HG03039 (cell line): Measurements from ENCODE around the gene PHC1.
"Not testable (repeated sequence)": the region's sequence is repeated elsewhere in the genome, so short reads cannot be mapped to it uniquely, and the experiment has no call there.

Source experiments
- ATAC-seq: cut with Tn5 transposase; IDR thresholded peaks from one replicate; pipeline ENCODE4 v1.9.1; 2021; ENCODE audit warnings: mild to moderate bottlenecking, moderate library complexity; ENCODE audit not compliant: unreplicated experiment

Gene PHC1

DNA sequence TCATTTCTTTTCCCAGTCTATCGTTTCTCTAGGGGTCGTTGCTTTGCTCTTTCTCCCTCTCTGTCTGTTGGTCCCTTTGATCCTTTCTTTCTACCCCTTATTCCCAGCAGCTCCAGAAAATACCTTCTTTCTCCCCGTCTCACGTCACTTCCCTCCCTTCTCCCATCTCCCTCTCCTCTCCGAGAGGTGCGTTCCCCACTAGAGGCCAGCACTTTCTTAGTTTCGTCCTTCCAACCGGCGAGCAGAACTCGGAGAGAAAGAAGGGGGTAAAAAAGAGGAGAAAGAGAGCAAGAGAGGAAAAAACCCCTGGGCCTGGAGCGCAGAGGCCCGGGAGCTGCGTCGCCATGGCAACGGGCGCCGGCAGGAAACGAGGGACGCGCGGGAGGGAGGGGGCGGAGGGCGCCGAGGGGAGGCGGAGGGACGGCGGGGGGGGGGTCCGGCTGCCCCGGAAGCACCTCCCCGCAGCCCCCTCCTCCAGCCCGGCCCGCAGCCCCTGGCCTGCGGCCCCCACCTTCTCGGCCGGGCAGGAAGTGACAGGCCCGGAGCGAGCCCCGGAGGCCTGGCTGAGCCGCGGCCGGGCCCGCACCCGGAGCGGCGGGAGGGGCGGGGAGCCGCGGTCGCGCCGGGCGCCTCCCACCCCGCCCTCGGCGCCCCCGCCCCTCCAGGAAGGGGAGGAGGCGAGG, at the start of gene PHC1:
TSS of gene PHC1 (plus strand) at position 477 of the 683 bp plus-strand sequence. CDS start 3,169 bp downstream, outside the sequence.
- ATAC-seq: peak; percentile 66

DNA sequence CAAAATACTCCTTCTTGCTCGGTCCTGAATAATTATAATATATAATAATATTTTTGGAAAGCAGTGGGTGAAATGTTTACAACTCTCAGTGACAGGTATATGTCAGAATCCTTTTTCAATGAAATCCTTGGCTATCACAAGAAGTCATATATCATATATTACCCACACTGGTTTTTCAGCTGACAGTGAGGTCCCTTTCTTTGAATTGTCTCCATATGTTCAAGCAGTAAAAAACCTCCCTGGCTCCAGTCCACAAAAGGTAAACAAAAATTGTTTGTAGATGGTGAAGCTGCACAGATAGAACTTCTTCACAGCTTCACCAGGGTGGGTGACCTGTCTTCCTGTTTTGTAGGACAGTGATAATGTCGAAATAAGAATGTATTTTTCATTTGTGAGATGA, 47.9 kb upstream of the PHC1 start:
- no peak for ATAC-seq

DNA sequence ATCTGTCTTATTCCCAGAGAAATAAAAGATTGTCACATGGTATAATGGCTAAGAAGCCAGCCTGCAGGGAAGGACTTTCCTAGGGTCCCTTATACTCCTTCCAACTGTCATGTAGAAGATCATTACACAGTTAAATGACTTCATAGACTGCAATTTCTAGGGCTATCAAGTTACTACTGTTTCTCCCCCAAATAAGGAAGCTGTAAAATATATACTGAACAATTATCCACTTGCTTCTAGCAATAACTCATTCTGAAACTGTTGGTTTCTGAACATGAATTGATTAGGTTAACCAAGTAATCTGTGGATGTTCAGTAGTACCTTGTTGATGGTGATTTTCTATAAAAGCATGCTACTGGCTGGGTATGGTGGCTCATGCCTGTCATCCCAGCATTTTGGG, 47.3 kb upstream of the PHC1 start:
- no peak for ATAC-seq

DNA sequence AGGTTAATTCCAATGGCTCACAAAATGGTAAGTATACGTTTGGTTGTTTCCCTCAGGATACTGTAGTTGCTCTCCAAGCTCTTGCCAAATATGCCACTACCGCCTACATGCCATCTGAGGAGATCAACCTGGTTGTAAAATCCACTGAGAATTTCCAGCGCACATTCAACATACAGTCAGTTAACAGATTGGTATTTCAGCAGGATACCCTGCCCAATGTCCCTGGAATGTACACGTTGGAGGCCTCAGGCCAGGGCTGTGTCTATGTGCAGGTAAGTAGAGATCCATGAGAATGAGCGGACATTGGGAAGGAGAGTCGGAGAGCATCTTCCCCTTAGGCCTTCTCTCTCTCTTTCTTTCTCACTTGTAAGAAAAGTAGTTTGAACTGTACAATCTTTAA, 46.5 kb upstream of the PHC1 start:
- ATAC-seq: no peak

DNA sequence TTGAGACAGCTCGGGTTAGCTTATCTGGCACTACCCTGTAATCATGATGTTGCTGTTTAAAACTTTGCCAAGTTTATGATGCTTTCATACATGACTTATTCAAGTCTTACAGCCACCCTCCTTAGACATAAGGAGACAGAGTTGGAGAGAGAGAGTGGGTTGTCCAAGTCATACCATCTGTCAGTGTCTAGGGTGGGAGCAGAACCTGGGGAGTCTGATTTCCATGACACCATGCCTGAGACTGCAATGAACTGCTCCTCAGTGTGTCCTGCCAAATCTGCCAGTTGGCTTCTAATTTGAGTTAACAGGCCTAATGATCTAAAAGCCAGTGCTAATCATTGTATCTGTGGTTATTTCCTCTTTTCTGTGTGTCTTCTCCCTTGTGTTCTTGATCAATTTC, 43.7 kb upstream of the PHC1 start:
- ATAC-seq: no peak

DNA sequence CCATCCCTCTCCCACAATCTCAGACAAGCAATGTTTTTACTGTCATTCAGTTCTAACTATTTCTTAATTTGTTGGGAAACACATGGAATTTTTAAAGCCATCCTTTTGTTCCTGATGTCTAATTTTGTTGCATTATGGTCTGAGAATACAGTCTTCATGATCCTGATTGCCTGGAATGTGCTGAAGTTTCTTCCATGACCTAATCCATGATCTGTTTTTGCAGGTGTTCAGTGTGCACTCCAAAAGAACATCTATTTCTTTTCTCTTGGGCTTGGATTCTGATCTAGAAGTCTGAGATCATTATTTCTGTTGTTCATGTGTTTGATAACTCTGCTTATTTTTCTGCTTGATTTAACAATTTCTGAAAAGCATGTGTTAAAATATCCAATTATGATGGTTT, 43.2 kb upstream of the PHC1 start:
- no peak for ATAC-seq

DNA sequence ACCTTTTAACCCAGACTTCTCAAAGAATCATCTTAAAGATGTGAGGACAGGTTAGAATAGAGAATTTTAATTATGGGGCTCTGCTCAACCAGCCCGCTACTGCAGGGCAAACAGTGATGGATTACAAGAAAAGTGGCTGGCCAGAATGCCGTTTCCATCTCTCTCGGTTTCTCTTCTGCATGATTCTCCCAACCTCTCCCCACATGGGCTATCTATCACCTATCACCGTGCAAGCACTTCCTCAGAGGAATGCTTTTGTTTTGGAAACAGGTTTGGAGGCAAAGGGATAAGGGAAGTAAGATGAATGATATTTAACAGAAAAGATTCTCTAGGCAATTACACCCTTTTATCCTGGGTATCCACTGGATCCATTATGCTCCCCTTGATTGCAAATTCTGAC, 37.4 kb upstream of the PHC1 start:
- no peak for ATAC-seq

DNA sequence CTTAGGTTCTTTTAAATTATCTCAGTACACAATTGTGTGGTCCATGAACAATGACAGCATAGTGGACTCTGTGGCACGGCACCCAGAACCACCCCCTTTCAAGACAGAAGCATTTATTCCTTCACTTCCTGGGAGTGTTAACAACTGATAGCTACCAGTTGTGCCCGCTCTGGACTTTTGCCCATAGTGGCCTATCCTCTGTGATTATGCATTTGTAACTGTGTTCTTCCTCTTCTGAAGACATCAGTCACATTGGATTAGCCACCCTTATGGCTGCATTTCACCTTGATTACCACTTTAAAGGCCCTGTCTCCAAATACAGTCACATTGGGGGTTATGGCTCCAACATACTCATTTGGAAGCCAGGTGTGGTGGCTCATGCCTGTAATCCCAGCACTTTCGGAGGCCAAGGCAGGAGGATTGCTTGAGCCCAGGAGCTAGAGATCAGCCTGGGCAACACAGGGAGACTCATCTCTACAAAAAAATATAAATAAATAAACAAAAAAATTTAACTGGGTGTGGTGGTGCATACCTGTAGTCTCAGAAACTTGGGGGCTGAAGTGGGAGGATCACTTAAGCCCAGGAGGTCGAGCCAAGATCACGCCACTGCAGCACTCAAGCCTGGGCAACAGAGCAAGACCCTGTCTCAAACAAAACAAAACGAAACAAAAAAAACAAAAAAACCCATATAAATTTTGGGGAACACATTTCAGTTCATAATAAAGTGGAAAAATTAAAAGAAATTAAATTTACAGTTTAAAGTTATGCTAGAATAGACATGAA, 27.6 kb upstream of the PHC1 start:
- no peak for ATAC-seq

DNA sequence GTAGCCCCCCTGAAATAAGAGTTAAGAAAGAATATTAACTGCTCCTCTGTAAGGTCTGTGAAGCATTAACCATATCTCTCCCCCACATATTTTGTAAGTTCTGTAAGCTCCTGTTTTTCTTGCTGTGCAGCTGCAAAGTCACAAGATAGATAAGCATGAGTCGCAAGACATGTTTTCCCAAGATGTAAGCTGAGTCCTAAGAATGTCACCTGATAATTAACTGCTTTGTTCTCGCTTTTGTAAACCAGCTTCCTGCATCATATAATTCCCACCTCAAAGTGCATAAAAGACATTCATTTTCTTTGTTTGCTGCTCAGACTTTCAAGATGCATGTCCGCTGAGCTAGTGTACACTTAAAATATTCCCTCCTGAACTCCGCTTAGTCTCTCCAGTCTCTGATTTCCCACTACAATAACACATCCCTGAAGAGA, 27.0 kb upstream of the PHC1 start:
- no peak for ATAC-seq

DNA sequence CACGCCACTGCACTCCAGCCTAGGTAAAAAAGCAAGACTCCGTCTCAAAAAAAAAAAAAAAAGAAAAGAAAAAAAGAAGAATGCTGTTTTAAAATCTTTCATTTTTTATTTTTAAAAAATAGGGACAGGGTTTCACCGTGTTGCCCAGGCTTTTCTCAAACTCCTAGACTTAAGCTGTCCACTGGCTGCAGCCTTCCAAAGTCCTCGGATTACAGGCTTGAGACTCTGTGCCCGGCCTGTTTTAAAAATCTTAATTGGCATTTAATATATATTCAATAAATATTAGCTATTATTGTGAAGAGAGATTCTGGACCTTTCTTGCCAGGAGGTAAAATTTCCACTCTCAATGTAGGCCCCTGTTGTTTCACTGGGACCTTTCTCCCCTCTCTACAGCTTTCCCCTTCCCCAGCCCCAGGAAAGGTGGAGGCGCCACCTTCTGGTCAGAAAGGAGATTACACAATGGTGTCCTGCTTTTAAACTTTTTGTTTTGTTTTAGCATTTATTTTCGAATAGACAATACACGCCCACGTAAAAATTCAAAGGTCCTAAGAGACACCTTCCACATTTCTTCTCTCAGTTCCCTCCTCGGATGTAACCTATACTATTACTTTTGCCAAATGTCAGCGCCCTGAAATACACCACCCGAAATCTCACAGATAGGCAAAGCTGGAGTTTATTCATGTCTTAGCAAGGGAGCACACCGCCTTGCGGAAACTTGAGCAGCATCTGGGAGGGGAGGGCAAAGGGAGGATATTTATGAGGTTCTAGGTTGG, 23.8 kb upstream of the PHC1 start:
- ATAC-seq: no peak

DNA sequence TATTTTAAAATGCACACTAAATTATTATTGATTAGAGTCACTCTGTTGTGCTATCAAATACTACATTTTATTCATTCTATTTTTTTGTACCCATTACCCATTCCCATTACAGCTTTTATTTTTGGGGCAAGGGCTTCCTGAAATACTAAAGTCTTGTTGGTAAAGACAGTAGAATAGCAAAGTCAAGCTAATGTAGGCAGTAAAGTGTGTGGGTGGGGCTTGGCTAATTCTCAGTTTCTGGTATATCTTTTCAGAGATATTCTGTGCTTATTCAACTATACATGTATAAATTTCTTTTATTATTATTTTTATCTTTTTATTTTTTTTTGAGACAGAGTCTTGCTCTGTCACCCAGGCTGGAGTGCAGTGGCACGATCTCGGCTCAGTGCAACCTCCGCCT, 22.3 kb upstream of the PHC1 start:
- ATAC-seq: no peak

DNA sequence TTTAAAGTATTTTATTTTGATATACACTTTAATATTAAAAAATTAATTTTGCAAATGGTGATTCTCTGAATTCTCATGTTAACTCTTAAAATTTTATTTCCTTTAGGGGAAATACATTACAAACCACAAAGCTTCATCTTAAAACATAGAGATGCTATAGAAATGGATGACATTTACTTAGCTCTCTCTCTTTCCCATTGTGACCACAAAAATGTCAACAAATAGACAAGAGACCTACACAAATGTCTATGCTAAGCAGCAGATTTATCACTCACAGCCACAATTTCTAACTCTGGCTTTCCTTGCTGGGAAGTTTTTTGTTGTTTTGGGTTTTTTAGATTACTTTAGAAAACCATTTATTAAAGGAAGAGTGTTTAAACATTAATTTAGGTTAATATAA, 19.9 kb upstream of the PHC1 start:
- ATAC-seq: no peak

DNA sequence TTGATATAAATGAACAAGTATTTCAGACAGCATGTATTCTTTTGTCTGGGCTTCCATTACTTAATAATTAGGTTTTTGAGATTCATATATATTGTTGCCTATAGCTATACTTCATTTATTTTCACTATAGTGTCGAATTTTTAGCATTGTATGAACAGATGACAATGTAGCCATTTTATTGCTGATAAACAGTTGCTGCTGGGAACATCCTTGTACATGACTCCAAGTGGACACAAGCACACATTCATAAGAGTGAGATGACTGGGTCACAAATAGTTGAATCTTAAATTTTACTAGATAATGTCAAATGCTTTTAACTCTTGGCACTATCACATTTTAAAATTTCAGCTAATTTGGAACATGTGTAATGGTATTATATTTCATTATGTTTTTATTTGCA, 19.3 kb upstream of the PHC1 start:
- no peak for ATAC-seq

DNA sequence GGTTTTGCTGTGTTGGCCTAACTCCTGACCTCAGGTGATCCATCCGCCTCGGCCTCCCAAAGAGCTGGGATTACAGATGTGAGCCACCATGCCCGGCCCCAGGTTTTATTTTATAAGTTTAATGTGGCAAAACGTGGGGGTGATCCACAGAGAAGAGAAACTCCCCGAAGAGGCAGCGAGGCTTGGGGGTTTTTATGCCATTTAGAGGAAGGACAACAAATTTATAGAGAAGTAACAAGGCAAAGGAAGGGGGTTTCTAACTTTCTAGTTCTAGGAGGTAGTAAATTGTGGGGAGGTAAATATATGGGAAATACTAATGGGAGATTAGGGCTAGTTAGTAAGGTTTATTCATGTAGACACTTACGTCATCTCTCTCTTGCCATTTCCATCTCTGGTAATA, 17.2 kb upstream of the PHC1 start:
- ATAC-seq: no peak

DNA sequence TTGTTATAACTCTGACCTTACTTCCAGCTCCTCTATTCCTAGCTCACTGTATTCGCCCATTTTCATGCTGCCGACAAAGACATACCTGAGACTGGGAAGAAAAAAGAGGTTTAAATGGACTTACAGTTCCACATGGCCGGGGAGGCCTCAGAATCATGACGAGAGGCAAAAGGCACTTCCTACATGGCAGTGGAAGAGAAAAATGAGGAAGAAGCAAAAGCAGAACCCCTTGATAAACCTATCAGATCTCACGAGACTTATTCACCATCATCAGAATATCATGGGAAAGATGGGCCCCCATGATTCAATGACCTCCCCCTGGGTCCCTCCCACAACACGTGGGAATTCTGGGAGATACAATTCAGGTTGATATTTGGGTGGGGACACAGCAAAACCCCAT, 14.5 kb upstream of the PHC1 start:
- no peak for ATAC-seq

DNA sequence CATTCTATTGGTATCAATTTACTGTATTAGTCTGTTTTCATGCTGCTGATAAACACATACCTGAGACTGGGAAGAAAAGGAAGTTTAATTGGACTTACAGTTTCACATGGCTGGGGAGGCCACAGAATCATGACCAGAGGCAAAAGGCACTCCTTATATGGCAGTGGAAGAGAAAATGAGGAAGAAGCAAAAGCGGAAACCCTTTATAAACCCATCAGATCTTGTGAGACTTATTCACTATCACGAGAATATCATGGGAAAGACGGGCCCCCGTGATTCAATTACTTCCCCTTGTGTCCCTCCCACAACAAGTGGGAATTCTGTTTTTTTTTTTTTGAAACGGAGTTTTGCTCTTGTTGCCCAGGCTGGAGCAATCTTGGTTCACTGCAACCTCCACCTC, 11.6 kb upstream of the PHC1 start:
- ATAC-seq: not testable (repeated sequence)

DNA sequence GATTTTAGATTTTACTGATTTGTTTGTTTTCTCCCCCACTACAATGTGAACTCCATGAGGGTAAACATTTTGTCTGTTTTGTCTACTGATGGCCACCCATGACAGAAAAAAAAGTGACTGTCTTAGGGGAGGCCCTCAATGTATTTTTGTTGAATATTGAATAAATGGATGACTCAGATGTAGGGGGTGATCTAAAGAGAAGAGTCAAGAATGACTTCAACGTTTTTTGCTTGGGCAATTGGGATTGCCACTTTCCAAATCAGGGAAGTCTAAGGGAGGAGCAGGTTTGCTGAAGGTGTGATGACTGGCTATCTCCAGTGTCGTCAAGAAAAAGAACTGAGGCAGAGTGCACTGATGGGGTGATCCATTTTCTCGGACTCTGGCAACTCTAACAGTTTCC, 10.7 kb upstream of the PHC1 start:
- ATAC-seq: no peak

DNA sequence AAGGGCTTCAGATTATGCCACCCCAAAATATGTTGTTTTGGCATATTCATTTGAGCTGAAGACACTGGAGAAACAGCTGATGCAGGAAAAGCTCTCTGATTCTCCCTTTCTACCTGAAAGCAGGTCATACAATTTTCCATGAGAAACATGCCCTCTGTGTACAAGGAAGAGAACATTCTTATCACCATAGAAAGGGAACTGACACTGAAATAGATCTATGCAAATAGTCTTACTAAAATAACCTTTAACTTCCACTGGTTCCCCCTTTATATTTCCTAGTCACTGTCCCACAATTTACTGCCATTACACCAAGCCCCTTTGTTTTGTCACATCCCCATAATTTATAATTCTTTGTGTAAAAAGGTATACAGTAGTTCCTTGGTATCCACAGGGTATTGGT, 9.6 kb upstream of the PHC1 start:
- no peak for ATAC-seq

DNA sequence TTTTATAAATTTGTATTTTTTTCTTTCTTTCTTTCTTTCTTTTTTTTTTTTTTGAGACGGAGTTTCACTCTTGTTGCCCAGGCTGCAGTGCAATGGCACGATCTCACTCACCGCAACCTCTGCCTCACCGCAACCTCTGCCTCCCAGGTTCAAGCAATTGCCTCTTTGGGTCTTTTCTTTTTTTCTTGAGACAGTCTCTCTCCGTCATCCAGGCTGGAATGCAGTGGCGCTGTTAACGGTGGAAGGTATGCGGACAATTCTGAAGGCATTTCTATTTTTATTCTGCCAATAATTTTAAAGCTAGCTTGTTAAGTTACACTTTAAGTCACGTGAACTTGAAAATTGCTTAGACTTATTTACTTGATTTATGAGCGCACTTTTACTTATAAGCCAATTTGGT, 8.8 kb upstream of the PHC1 start:
- ATAC-seq: no peak

DNA sequence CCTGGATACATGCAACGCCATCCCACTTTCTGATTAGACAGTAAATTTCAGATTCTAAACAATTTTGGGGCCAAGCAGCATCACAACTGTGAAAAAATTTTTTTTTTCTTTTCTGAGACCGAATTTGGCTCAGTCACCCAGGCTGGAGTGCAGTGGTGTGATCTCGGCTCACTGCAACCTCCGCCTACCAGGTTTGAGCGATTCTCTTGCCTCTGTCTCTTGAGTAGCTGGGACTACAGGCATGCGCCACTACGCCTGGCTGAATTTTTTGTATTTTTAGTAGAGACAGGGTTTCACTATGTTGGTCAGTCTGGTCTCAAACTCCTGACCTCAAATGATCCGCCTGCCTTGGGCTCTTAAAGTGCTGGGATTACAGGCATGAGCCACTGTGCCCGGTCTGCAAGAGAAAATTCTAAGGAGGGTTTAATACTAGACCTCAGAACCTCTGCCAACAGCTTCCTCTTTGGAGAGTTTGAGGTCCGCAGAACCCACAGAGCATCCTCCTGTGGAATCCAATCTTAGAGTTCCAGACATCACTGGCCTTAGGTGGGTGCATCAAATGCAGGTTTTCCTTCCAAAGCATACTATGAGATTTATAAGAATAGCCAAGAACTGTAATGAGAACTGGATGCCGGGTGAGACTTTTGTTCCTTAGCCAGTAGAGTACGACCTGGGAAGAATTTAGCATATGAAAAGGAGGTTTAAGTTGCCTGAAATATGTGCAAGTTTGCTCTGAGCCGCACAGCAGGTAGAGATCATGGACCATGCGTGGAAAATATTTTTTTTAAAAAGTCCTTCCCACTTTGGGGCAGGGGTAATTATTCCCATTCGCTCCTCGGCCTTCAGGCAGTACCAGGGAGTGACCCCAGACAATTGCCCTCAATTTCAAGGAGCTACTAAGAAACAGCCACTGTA, 7.8 kb upstream of the PHC1 start:
- no peak for ATAC-seq

DNA sequence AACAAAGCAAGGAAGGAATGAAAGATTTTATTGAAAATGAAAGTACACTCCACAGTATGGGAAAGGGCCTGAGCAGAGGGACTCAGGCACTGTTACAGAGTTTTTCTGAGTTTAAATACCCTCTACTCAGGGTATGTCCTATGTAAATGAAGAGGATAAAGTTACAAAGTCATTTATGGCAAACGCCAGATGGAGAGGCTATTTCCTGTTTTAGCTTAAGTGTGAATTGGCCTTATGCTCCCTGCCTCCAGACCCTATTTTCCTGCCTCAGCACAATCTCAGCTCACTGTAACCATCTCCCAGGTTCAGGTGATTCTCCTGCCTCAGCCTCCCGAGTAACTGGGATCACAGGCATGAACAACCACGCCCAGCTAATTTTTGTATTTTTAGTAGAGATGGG, 6.8 kb upstream of the PHC1 start:
- no peak for ATAC-seq
